Colonic mucosa (tissue), 4 donors: ENCODE results near the gene KRTAP5-5. TPM values are rescaled to one million over a fixed set of nuclear protein-coding genes. Genes with fewer than 3 reads are reported as not detected.
"Not testable (repeated sequence)": the region's sequence is repeated elsewhere in the genome, so short reads cannot be mapped to it uniquely, and the experiment has no call there.

Experiments
- DNase-seq: peaks from one replicate; pipeline ENCODE4 v3.0.0-alpha.2; 2020
- H3K27ac ChIP-seq: fragments of 200-600 bp; one replicate; pipeline ENCODE4 v1.8.0; 2021
- H3K27me3 ChIP-seq: fragments of 200-600 bp; one replicate; pipeline ENCODE4 v1.8.0; 2021
- H3K36me3 ChIP-seq: fragments of 200-600 bp; one replicate; pipeline ENCODE4 v1.8.0; 2021
- H3K4me1 ChIP-seq: fragments of 200-600 bp; one replicate; pipeline ENCODE4 v1.8.0; 2021; ENCODE audit warnings: mild to moderate bottlenecking
- H3K4me3 ChIP-seq: fragments of 200-600 bp; one replicate; pipeline ENCODE4 v1.8.0; 2021
- H3K9ac ChIP-seq, 2 donors: one replicate each; pipeline ENCODE4 v1.7.0; 2013; ENCODE audit warnings: control low read depth in 2 of 2, low read depth in 2 of 2, low read length in 2 of 2
- H3K9me3 ChIP-seq: fragments of 200-600 bp; one replicate; pipeline ENCODE4 v1.8.0; 2021
- intact Hi-C: fragments of 100-400 bp; cut with DNase I; formaldehyde crosslinking; loops from one replicate; pipeline ENCODE4 v1.14.1; 2022
- total RNA-seq, 2 donors: library from RNA; stranded (reverse); fragmentation: NEBNext Ultra II Directional in 1 of 2; extraction: Animal tissue kit (Norgen Biotek cat#: 25700) in 1 of 2; gene quantifications; one replicate each; pipeline ENCODE4 v1.2.1, GENCODE V29; 2021
- TF ChIP-seq, protein P1 (sequence below): fragments of 200-600 bp; IDR thresholded peaks from one replicate; pipeline ENCODE4 v1.8.0; 2022; ENCODE audit warnings: antibody characterized with exemption, mild to moderate bottlenecking
- donor health status: healthy.
- donor health status: DM: no; HTN: no; CAD: no.
- donor health status: DM: no; HTN: no; CAD: no.

The KRTAP5-5 gene
- total RNA-seq, 2 donors from 2014 or later = not detected

DNA sequence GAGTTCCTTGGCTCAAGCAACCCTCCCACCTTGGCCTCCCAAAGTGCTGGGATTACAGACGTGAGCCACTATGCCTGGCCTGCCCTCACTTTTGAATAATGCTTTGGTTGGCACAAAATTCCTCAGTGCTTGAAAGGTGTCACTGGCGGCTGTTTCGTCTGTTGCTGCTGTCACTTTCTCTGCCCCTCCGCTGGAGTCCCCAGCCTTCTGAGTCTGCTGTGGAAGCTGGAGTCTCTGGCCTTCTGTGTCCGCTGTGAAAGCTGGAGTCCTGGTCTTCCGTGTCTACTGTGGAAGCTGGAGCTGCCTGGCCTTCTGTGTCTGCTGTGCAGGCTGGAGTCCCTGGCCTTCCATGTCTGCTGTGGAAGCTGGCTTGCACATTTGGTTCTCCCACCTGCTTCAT lies 39.6 kb upstream of the KRTAP5-5 start:
- Histone ChIP-seq H3K4me1 (no peaks in the 10 kb centered on the region), H3K36me3 (no peaks in the 10 kb centered on the region), H3K4me3 (no peak overlapping the region), H3K9ac (no peak overlapping the region), H3K9me3 (no peaks in the 10 kb centered on the region), H3K27me3 (no peaks in the 10 kb centered on the region), H3K27ac (no peak overlapping the region)
- no peak for DNase-seq
- TF ChIP-seq, protein P1, sequence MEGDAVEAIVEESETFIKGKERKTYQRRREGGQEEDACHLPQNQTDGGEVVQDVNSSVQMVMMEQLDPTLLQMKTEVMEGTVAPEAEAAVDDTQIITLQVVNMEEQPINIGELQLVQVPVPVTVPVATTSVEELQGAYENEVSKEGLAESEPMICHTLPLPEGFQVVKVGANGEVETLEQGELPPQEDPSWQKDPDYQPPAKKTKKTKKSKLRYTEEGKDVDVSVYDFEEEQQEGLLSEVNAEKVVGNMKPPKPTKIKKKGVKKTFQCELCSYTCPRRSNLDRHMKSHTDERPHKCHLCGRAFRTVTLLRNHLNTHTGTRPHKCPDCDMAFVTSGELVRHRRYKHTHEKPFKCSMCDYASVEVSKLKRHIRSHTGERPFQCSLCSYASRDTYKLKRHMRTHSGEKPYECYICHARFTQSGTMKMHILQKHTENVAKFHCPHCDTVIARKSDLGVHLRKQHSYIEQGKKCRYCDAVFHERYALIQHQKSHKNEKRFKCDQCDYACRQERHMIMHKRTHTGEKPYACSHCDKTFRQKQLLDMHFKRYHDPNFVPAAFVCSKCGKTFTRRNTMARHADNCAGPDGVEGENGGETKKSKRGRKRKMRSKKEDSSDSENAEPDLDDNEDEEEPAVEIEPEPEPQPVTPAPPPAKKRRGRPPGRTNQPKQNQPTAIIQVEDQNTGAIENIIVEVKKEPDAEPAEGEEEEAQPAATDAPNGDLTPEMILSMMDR = no peak
- intact Hi-C loops = no loop called here

DNA sequence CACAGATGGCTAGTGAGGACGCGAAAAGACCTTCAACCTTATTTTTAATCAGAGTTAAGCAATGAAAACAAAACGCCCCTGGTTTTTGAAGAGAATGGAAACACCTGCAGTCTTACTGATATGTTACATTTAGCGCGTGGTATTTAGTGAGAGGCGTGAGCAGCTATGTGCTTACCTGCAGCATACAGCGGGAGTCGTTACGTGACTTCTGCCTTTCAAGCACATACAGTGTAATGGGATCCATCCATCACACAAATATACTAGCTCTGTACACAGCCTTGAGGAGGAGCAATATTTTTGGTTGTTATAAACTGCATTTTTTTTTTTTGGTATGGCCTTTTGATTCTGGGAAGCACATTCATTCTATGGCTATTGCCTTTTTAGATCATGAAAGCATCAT lies 36.9 kb upstream of the KRTAP5-5 start:
- intact Hi-C loops = no loop called here
- H3K4me3 ChIP-seq = no peak overlapping the region
- no peaks in the 10 kb centered on the region for H3K9me3 ChIP-seq
- no peaks in the 10 kb centered on the region for H3K4me1 ChIP-seq
- no peaks in the 10 kb centered on the region for H3K36me3 ChIP-seq
- no peak for DNase-seq
- no peak overlapping the region for H3K9ac ChIP-seq
- TF ChIP-seq, protein P1 = no peak
- H3K27ac ChIP-seq = no peak overlapping the region
- no peaks in the 10 kb centered on the region for H3K27me3 ChIP-seq

- H3K36me3 ChIP-seq, H3K9me3 ChIP-seq, H3K4me3 ChIP-seq, H3K27me3 ChIP-seq, intact Hi-C loops, DNase-seq, H3K4me1 ChIP-seq: not testable (repeated sequence)
- Histone ChIP-seq H3K27ac (peak overlapping the region; percentile 57), H3K9ac (peak overlapping the region; percentile 24 to 58)
These were observed 33.5 kb upstream of the KRTAP5-5 start for GRCh38 chr11:1595994-1596575.

DNA sequence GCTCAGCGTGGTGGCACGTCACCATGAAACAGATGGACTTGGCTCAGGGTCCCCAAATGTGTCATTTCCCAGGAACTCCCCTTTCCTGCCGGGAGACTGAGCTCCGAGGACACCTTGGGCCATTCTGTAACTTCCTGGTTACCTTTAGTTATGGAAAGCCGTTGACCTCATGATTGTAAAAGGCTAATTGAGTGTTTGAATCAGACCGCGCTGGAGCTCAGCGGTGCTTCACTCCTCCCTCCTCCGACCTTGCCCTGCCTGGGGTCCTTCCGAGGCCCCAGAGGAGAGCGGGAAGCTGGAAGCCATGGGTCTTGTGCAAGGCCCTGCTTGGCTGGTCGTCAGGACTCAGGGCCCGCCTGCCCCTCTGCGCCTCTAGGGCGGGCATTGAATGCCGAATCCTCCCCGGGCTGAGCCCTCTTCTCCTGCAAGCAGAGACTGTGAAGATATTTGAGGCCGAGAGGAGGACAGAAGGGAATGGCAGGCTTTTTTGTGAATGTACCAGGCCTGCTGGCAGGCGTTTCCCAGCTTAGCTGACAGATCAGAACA lies 32.9 kb upstream of the KRTAP5-5 start:
- H3K4me1 ChIP-seq, H3K9me3 ChIP-seq, intact Hi-C loops, H3K36me3 ChIP-seq, H3K27me3 ChIP-seq, H3K4me3 ChIP-seq: not testable (repeated sequence)
- DNase-seq = peak; percentile 43
- Histone ChIP-seq H3K9ac (peak overlapping the region; percentile 24 to 58), H3K27ac (peak overlapping the region; percentile 57)

- DNase-seq = no peak
- Histone ChIP-seq H3K4me1 (no peaks in the 10 kb centered on the region), H3K4me3 (no peak overlapping the region), H3K9ac (no peak overlapping the region), H3K36me3 (no peaks in the 10 kb centered on the region), H3K27ac (no peak overlapping the region), H3K9me3 (no peaks in the 10 kb centered on the region), H3K27me3 (no peaks in the 10 kb centered on the region)
- TF ChIP-seq, protein P1 = no peak
- intact Hi-C loops = no loop called here
These were observed 32.1 kb upstream of the KRTAP5-5 start for GRCh38 chr11:1597331-1597993.

DNA sequence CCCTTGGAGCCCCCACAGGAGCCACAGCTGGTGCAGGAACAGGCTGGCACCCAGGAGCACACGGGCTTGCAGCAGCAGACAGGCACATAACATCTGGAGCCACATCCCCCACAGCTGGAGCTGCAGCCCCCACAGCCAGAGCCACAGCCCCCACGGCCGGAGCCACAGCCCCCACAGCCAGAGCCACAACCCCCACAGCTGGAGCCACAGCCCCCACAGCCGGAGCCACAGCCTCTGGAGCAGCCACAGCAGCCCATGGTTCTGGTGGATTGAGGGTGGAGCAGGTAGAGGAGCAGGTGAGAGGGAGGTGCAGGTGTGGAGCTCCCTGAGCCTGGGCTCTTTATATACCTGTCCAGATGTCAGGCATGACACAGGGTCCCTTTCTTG lies 31.6 kb upstream of the KRTAP5-5 start, which contains the start of gene KRTAP5-2:
Gene KRTAP5-2 (minus strand): TSS at position 301 of the 387 bp plus-strand sequence. CDS start 44 bp downstream, at position 257.
- no peaks in the 10 kb centered on the region for H3K27me3 ChIP-seq
- intact Hi-C loops = no loop called here

DNA sequence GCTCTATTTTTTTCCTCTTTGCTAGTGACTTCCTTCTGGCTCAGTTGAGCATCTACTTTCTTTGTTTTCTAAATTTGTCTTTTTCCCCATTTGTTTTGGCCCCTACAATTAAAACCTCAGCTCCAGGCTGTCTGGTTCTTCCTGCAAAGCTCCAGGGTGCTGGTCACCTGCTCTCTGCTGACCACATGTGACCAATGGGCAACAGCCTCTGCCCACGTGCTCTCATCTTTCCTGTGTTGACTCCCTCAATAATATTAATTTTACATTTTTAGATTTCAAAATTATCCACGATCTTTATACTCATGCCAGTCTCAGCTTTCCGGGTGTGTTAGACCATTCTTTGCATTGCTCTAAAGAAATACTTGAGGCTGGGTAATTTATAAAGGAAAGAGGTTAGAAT lies 31.2 kb upstream of the KRTAP5-5 start:
- H3K9me3 ChIP-seq, DNase-seq, H3K4me3 ChIP-seq, H3K27ac ChIP-seq, H3K36me3 ChIP-seq, H3K27me3 ChIP-seq, H3K4me1 ChIP-seq, H3K9ac ChIP-seq, intact Hi-C loops: not testable (repeated sequence)

More for the DNA sequence above, 31.6 kb upstream of the KRTAP5-5 start, which contains the start of gene KRTAP5-2:
- no peaks in the 10 kb centered on the region for H3K36me3 ChIP-seq
- no peaks in the 10 kb centered on the region for H3K4me1 ChIP-seq
- DNase-seq = no peak
- no peak within 1 kb of the TSS for H3K27ac ChIP-seq
- no peak within 1 kb of the TSS for H3K4me3 ChIP-seq
- H3K9me3 ChIP-seq = no peaks in the 10 kb centered on the region
- H3K9ac ChIP-seq = no peak within 1 kb of the TSS
- TF ChIP-seq, protein P1 = no peak
